ENCODE results near the gene XCR1. TPM values are rescaled to one million over a fixed set of nuclear protein-coding genes. Genes with fewer than 3 reads are reported as not detected.

XCR1 gene
- total and polyA plus RNA-seq, 2 donors (not counting 3 experiments of a cell fraction or from before 2014, with no cell fraction given), result not detected

DNA sequence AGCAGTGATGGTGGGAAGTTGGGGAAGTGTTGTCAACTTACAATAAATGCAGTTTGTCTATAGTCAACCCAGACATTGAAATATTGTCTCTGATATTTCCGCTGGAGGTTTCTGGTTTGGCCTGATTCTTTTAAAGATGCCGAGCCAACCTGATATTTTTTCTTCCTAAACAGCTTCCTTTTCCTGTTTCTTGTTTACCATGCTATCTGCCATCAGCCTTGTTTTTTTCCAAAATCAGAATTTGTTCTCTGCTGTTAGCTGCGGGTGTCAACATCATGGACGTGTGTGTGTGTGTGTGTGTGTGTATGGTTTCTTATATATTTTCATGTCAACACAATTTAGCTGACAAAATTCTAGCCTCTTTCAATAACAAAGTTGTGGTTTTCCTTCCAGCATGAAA, 41.2 kb upstream of the XCR1 start:
- no TSS peak for BruUV-seq (replicated peaks)
- no peak for DNase-seq (ENCODE audit: low read depth, low spot score)
- no peaks in the 10 kb centered on the region for H3K9me3 ChIP-seq (replicated peaks; ENCODE audit: control insufficient read depth, insufficient read depth, low read length)
- H3K9me1 ChIP-seq (replicated peaks; ENCODE audit: control insufficient read depth, extremely low read depth, insufficient read depth, low read length), result no peaks in the 10 kb centered on the region
- dilution Hi-C loops (cut with MboI; ENCODE audit: extremely low pct_ligation_motif_present, low sequenced_read_pairs) (no loop called here), intact Hi-C loops (cut with micrococcal nuclease) (no loop called here)
- H3K27me3 ChIP-seq (ENCODE audit: control insufficient read depth in 2 of 2, insufficient read depth in 2 of 2, low read length in 2 of 2), result peaks cover 2 to 18% of the 10 kb centered on the region in 2 experiments
- H2AFZ ChIP-seq (ENCODE audit: low read depth, low read length), result no peak overlapping the region
- ChIA-PET POLR2A (no interaction called here), CTCF (interaction anchor here (1.5 to 3.3 kb wide), 2 partner anchors 10 to 17 kb away, joined by 4 to 18 read pairs; no protein-coding TSS in a partner anchor)
- no peak overlapping the region for H3K4me2 ChIP-seq (ENCODE audit: insufficient read depth, low read length)
- no peak overlapping the region for H3K4me3 ChIP-seq (replicated peaks in 1 of 3; ENCODE audit: insufficient read depth in 1 of 3, low read depth in 1 of 3, low read length in 3 of 3)
- no peak overlapping the region for H3K9ac ChIP-seq (replicated peaks; ENCODE audit: extremely low read depth, insufficient read depth, low read length)
- H4K20me1 ChIP-seq (replicated peaks; ENCODE audit: control insufficient read depth, extremely low read depth, insufficient read depth, low read length), result no peaks in the 10 kb centered on the region
- no peaks in the 10 kb centered on the region for H3K4me1 ChIP-seq (ENCODE audit: control insufficient read depth, extremely low read depth, insufficient read depth, low read length)
- no peaks in the 10 kb centered on the region for H3K36me3 ChIP-seq (ENCODE audit: control insufficient read depth in 2 of 2, extremely low read depth in 1 of 2, insufficient read depth in 2 of 2, low read length in 2 of 2)
- no peak for TF ChIP-seq POLR2A (IDR thresholded peaks at IDR 0.05; ENCODE audit: low read depth, low read length)
- no peak for TF ChIP-seq EZH2 (IDR thresholded peaks at IDR 0.05; ENCODE audit: borderline replicate concordance, low read depth, low read length, severe bottlenecking)
- TF ChIP-seq GATA2 (IDR thresholded peaks at IDR 0.05; ENCODE audit: insufficient read depth, insufficient read length, low read depth, low read length), result no peak
- no peak for TF ChIP-seq POLR2AphosphoS5 (IDR thresholded peaks at IDR 0.05; ENCODE audit: insufficient read depth, low read depth, low read length)
- FAIRE-seq, result no peak
- no peak overlapping the region for H3K27ac ChIP-seq (ENCODE audit: insufficient read depth, low read depth, low read length)
- H3K79me2 ChIP-seq (ENCODE audit: control insufficient read depth, insufficient read depth, low read length), result no peaks in the 10 kb centered on the region

DNA sequence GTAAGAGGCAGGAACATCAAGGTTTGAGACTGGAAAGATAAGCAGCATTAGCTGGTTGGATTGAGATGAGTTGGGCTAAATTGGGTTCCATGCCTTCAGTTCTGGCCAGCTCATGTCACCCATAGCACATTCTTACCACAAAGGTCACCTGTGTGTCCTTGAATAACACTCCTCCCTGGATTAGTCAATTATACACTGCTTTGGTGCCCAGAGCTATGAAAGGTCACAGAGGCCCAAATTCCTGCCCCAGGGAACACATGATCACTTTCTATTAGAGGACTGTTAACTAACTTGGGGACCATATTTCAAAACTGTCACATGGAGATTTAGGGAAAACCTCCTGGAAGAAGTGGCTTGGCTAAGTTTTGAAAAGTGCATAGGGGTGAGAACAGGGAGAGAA, 40.1 kb upstream of the XCR1 start:
- FAIRE-seq (no peak), DNase-seq (ENCODE audit: low read depth, low spot score) (no peak)
- POLR2A ChIA-PET, result interaction anchor here (0.6 kb wide), 1 partner anchor 31 kb away, joined by 5 read pairs; no protein-coding TSS in a partner anchor
- no peak overlapping the region for H3K9ac ChIP-seq (replicated peaks; ENCODE audit: extremely low read depth, insufficient read depth, low read length)
- H3K36me3 ChIP-seq (ENCODE audit: control insufficient read depth in 2 of 2, extremely low read depth in 1 of 2, insufficient read depth in 2 of 2, low read length in 2 of 2), result no peaks in the 10 kb centered on the region
- H3K79me2 ChIP-seq (ENCODE audit: control insufficient read depth, insufficient read depth, low read length), result no peaks in the 10 kb centered on the region
- no peaks in the 10 kb centered on the region for H3K4me1 ChIP-seq (ENCODE audit: control insufficient read depth, extremely low read depth, insufficient read depth, low read length)
- no peak for TF ChIP-seq GATA2 (IDR thresholded peaks at IDR 0.05; ENCODE audit: insufficient read depth, insufficient read length, low read depth, low read length)
- no peak for TF ChIP-seq FOS (IDR thresholded peaks at IDR 0.05; ENCODE audit: borderline replicate concordance, insufficient read depth, low read length)
- CTCF ChIA-PET, result interaction anchor here (0.7 to 3.3 kb wide), 4 partner anchors 9 to 129 kb away, joined by 3 to 18 read pairs (median 3); no protein-coding TSS in a partner anchor
- H3K27me3 ChIP-seq (ENCODE audit: control insufficient read depth in 2 of 2, insufficient read depth in 2 of 2, low read length in 2 of 2), result peaks cover 2 to 18% of the 10 kb centered on the region in 2 experiments
- intact Hi-C loops (cut with micrococcal nuclease), result no loop called here
- H3K9me3 ChIP-seq (replicated peaks; ENCODE audit: control insufficient read depth, insufficient read depth, low read length), result no peaks in the 10 kb centered on the region
- no peak overlapping the region for H2AFZ ChIP-seq (ENCODE audit: low read depth, low read length)
- H3K4me3 ChIP-seq (replicated peaks in 1 of 3; ENCODE audit: insufficient read depth in 1 of 3, low read depth in 1 of 3, low read length in 3 of 3), result no peak overlapping the region
- no peak overlapping the region for H3K27ac ChIP-seq (ENCODE audit: insufficient read depth, low read depth, low read length)
- no peaks in the 10 kb centered on the region for H4K20me1 ChIP-seq (replicated peaks; ENCODE audit: control insufficient read depth, extremely low read depth, insufficient read depth, low read length)
- dilution Hi-C loops (cut with MboI; ENCODE audit: extremely low pct_ligation_motif_present, low sequenced_read_pairs), result no loop called here
- H3K4me2 ChIP-seq (ENCODE audit: insufficient read depth, low read length), result no peak overlapping the region
- no peaks in the 10 kb centered on the region for H3K9me1 ChIP-seq (replicated peaks; ENCODE audit: control insufficient read depth, extremely low read depth, insufficient read depth, low read length)
- BruUV-seq (replicated peaks), result no TSS peak
